EL (cell line): ENCODE data around the gene DGKG.

ENCODE experiments used
- DNase-seq: peaks from one replicate; pipeline ENCODE4 v3.0.0-alpha.2; 2016

The DGKG gene

GRCh38 chr3:186361762-186362536, at the start of gene DGKG:
TSS of gene DGKG (minus strand) at chr3:186362234. CDS start at chr3:186320459, 41,775 bp downstream.
- peak; percentile 25 for DNase-seq

GRCh38 chr3:186411089-186411488, 49.1 kb upstream of the DGKG start:
- DNase-seq, result no peak

- no peak for DNase-seq
Observed at GRCh38 chr3:186406669-186407635, 44.9 kb upstream of the DGKG start.

DNA sequence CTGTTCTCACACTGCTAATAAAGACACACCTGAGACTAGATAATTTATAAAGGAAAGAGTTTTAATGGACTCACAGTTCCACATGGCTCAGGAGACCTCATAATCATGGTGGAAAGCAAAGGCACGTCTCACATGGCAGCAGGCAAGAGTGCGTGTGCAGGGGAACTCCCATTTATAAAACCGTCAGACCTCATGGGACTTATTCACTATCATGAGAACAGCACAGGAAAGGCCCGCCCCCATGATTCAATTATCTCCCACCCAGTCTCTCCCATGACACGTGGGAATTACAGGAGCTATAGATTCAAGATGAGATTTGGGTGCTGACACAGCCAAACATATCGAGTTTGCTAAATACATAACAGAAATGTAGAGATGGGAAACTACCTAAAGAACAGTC, 39.5 kb upstream of the DGKG start:
- no peak for DNase-seq

- DNase-seq, result peak; percentile 19
Observed at GRCh38 chr3:186400662-186401061, 38.6 kb upstream of the DGKG start.

GRCh38 chr3:186400026-186400425, 38.0 kb upstream of the DGKG start:
- no peak for DNase-seq

DNA sequence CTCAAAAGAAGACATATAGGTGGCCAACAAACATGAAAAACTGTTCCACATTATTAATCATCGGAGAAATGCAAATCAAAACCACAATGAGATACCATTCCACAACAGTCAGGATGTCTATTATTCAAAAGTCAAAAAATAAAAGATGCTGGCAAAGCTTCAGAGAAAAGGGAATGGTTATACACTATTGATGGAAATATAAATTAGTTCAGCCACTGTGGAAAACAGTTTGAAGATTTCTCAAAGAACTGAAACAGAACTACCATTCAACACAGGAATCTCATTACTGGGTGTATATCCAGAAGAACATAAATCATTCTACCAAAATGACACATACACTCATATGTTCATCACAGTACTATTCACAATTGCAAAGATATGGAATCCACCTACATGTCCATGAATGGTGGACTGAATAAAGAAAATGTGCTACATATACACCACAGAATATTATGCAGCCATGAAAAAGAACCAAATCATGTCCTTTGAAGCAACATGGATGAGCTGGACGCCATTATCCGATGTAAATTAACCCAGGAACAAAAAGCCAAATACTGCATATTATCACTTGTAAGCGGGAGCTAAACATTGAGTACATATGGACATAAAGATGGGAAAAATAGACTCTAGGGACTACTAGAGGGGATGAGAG, 32.7 kb upstream of the DGKG start:
- DNase-seq, result no peak

GRCh38 chr3:186386883-186387560, 25.0 kb upstream of the DGKG start:
- no peak for DNase-seq

GRCh38 chr3:186385856-186386602, 24.0 kb upstream of the DGKG start:
- DNase-seq, result no peak

DNA sequence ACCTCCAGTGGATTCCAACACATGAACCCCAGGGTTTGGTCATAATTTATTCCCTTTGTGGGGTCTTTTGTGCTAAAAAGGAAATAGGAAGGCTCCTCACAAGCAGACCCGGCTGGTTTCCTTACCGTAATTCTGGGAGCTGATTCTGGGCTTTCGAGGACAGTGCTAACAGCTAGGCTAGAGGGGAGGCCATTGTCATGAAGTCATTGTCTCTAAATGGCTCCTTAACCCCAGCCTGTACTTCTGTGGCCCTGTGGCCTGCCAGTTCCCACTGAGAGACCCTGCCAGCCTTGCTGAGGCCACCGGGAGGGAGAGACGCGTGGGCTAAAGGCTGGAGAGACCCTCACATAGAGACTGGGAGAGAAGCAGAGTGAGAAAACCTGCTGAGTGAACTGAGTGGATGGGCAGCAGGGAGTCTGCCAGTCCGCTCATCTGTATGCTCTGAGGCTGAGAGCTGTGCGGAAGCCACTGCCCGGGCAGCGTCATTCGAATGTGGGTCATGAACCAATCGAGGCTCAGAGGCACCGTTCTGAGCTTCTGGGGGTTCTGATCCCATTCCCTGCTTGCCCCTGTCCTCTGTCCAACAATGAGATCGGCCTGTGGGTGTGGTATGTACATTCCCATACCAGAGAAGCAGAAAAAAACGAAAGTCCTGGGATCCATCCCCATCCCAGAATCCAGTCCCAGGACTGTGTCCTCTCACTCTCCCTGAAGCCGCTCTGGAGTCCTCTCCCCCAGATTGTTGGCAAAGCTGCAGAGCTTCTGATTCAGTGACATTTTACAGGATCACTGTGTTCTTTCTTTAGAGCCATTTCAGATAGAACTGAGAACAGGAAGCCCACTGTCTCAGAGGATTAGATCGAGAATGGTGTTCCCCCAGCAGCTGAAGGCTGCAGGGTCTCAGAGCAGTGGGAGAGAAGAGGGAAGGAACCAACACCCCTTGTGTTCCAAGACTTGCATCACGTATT, 21.3 kb upstream of the DGKG start:
- DNase-seq, result no peak

- no peak for DNase-seq
Observed at GRCh38 chr3:186382217-186382885, 20.3 kb upstream of the DGKG start.

DNA sequence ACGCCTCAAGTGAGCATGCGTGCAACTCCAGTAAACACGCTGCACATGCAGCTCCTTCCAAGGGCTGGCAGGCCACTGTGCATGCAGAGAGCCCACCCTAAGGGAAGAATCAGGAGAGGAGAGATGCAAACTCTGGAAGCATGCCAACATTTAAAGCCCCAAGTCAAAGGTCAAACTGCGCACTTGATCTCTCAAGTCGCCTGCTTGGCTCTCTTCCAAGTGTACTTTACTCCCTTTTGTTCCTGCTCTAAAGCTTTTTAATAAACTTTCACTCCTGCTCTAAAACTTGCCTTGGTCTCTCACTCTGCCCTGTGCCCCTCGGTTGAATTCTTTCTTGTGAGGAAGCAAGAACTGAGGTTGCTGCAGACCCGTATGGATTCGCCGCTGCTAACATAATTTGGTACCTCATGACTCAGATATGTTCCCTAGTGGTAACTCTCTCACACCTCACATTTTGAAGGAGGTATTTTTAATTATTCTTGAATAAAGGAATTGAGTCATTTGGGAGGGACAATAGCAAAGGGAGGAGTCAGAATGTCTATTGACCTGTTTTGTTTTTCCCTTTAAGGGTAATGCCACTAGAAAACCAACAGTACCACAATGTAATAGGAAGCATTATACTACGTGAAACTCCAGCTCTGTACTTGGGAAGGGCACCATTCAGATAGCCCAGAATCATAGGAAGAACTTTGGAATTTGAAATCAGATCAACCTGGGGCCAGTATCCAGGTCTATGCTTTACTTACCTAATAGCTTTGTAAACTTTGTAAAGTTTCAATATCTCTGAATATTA, 19.6 kb upstream of the DGKG start:
- no peak for DNase-seq

GRCh38 chr3:186380622-186381380, 18.8 kb upstream of the DGKG start:
- DNase-seq, result no peak

GRCh38 chr3:186375443-186375842, 13.4 kb upstream of the DGKG start:
- DNase-seq, result no peak

DNA sequence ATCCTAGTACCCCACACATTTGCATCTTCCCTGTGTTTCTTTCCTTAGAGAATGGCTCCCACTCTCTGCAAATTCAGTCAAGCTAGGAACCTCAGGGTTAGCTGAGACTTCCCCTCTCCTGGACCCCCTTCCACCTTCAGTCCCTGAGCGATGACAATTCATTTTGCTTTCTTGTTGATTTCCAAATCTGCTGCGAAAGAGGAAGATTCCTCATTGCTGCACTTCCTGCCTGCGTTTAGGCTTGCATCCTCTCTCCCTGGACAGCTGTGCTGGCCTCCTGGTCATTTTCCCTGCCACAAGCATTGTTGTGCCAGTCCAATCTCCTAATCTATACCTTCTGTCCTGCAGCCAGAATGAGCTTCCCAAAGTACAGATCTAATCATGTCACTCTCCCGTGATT, 12.3 kb upstream of the DGKG start:
- no peak for DNase-seq

DNA sequence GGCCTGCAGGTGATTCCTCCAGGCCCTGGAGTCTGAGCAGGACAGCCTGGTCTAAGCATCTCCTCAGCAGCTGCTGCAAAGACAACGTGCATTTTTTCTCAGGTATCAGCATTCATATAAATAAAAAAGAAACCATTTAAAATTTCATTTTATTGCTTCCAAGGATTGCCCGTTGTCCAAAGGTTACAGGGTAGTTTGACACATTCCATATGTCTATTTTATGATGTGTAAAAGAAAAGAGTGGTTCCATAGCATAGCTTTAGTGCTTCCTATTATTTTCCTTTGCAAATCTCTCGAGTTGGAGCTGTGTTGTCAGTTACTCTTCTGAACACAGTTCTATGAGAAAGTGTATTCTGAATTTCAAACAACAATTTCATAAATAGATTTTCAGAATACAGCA, 7.2 kb upstream of the DGKG start:
- DNase-seq, result no peak

DNA sequence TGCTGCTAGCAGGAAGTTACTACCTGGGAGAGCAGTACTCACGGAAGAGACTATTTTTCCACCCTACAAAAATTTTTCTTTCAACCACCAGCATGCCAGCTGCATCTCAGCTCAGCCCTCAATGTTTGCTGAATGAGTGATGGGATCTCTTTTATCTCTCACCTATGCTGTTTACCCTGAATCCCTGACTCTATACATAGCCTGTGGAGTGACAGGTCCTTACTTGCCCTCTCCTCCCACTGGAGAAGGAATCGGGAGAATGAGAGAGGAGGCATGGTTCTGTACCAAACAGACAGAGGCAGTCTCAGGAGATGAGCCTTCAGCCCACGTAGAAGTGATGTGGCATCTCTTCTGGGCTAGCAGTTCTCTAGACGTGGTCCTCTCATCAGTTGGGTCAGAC, 6.7 kb upstream of the DGKG start:
- DNase-seq, result no peak

- no peak for DNase-seq
Observed at GRCh38 chr3:186368176-186368575, 6.1 kb upstream of the DGKG start.

- no peak for DNase-seq
Observed at GRCh38 chr3:186367631-186368030, 5.6 kb upstream of the DGKG start.
